LoVo (cell line): ENCODE results near the gene PIGR.

Experiments used
- DNase-seq: peaks from one replicate; pipeline ENCODE4 v3.0.0-alpha.2; 2016; ENCODE audit warnings: low spot score

Gene PIGR

GRCh38 chr1:206946261-206946660, at the start of gene PIGR:
TSS of gene PIGR (minus strand) at chr1:206946466. CDS start at chr1:206940531, 5,935 bp downstream.
- no peak for DNase-seq

GRCh38 chr1:206992790-206993189, 46.5 kb upstream of the PIGR start:
- no peak for DNase-seq

GRCh38 chr1:206987873-206988272, 41.6 kb upstream of the PIGR start:
- no peak for DNase-seq

DNA sequence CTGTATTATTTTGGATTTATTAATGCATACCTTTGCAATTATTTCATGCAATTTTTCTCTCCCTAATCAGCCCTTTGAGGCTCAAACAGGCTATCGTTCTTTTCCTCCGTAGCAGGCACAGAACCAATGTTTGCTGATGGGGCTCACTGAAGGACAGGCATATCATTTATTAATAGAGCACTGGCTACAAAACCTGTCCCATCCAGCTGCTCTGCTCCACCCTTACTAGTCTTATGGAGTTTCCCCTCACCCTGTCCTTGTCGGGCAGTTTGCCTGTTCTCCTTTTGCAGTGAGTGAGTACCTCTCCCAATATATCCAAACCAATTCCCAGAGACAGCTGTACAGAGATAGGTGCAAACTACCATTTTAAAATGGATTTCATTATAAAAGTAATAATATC, 40.6 kb upstream of the PIGR start:
- no peak for DNase-seq

- DNase-seq: no peak
These were observed 40.1 kb upstream of the PIGR start for GRCh38 chr1:206986402-206986801.

GRCh38 chr1:206985162-206985749, 39.0 kb upstream of the PIGR start:
- DNase-seq: no peak

- peak; percentile 68 for DNase-seq
These were observed 36.0 kb upstream of the PIGR start for GRCh38 chr1:206982216-206982615.

DNA sequence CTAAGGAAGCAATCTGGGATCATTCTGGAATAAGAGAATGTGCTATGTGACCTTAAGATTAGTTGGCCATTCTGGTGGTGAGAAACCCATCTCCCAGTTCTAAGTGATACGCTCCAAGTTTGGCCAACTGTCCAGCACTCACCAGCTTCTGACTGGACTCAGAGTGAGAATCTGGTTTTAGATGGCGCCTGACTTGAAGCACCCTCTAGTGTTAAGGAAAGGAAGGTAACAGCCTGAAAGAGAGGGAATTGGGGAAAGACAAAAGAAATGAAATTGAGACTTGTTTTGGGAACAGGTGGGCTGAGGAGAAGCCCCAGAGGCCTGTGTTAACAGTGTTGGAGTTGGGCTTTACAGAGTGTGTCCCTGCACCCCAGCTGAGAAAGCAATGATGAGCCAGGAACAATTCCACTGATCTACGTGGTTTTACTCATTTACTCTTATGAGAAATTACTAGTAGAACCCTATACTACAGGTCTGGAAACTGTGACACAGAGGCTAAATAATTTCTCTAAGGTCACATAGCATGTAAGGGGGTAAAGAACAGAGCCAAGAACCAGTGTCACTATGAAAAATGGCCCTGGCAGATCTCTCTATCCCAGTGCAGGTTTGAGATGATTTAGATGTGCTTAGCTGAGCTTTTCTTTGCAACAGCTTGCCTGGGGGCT, 33.2 kb upstream of the PIGR start:
- no peak for DNase-seq

GRCh38 chr1:206978259-206978658, 32.0 kb upstream of the PIGR start:
- no peak for DNase-seq

DNA sequence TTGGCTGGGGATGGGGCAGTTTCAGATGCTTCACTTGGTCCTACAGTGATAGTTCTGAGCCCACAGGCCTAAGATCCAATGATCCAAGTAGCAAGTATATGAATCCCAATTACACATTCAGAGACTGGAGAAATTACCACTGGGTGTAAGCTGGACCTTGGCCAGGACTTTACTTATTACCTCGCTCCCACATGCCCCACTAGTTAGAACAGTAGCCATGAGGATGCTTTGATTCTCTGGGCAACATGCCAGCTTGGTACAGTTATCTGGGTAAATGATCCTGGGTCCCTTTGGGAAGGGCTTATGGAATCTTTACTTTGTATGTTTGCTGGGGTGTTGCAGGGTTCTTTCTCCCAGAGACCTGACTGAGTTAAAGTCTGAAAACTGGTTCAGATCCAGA, 29.0 kb upstream of the PIGR start:
- no peak for DNase-seq

GRCh38 chr1:206974140-206974539, 27.9 kb upstream of the PIGR start:
- DNase-seq: no peak

DNA sequence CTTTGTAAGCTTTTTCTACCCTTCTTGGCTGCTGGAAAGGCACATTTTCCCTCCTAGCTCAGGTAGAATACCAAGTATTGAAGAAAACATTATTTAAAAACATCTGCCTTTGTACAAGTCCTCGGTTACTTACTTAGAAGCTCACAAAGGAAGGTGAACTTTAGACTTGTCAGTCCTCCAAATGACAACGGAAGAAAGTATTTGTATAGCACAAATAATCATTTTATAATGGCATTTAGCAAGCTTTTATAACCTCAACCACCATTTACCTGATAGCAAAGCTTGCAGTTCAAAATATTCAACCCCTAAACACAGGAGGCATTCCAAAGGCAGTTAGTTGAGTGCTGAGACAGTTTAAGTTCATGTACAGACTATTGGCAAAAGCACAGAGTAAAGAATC, 26.5 kb upstream of the PIGR start:
- no peak for DNase-seq

GRCh38 chr1:206971029-206971655, 24.9 kb upstream of the PIGR start:
- no peak for DNase-seq

DNA sequence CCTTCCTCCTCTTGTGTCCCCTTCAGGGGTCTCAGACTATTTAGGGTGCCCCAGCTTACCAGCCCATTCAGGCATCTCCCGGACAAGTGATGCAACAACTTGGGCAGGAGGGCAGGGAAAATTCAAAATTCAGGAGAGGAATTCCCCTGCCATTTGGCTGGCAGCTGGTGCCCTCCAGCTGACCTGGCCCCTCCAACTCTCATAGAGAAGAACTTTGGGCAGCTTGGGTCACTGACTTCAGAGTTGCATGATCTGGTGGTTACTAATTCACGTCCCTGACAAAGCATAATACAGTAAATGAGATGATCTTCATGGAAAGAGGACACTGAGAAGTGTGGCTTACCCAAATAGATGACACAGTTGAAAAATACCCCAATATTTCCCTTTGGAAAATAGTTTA, 24.2 kb upstream of the PIGR start, which contains the start of gene FCAMR:
Gene FCAMR, minus strand, starts transcription at position 15 of the 400 bp plus-strand sequence. CDS start 335 bp downstream, outside the sequence.
- no peak for DNase-seq

GRCh38 chr1:206969090-206969489, 22.8 kb upstream of the PIGR start:
- DNase-seq: no peak

GRCh38 chr1:206967096-206967849, 21.0 kb upstream of the PIGR start:
- DNase-seq: no peak

DNA sequence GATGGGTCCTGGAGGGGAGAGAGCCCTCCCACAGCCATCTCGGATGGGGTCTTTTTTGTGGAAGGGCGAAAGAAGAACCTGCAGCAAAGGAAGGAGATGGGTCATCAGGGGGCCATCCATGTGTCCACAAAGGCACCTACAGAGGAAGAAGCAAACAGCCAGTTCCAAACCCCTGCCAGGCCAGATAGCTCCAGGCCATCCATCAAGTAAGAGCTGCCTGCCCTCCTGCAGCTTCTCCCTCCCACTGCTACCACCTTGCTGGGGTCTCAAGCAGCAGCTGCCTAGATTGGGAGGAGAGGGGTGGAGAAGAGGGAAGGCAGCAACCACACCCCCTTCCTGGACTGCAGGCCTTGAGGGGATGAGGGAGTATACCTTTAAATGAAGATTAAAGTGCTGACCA, 19.5 kb upstream of the PIGR start:
- DNase-seq: no peak

DNA sequence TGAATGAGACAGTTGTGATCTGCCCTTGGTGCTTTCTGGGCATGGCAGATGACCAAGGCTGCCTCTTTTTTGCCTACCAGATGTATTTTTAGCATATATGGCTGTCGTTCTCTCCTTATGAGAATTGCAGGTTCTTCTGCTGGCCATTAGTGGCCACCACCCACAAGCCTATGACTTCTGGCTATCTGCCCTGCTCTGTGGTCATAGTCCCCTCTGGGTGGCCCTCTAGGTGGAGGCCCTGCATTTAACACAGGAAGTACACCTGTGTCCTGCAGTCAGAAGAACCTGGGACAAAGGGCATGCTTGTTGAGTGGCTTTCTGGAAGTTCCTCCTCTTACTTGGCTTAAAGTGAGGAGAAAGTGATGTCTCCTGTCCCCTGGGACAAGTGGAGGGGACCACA, 17.5 kb upstream of the PIGR start:
- DNase-seq: no peak

DNA sequence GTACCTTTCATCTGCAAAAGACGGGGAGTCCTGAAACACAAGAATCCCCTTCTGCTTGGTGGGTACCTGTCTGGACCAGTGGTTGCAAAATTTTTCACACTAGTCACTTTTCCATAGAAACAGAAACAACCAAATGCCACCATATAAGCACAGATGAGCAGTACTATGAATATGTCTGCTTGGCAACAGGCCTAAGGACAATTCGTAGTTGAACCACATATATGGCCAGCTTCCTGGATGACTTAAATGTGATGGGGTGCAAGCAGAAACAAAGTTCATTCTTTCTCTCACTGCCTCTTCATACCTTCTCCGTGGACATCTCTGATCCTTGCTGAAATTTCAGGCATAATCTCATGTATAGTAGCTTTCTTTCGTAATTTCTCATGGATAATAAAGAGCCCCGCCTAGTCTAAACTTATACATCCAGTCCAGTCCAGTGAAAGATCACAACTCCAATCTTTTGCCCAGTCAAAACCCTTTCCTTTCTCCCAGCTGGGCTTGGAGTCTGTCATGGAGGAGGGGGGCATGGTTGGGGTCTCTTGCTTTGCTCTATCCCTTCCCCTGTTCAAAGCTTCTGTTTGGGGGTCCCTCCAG, 16.9 kb upstream of the PIGR start:
- DNase-seq: no peak

GRCh38 chr1:206962272-206962671, 16.0 kb upstream of the PIGR start:
- no peak for DNase-seq

- no peak for DNase-seq
These were observed 15.4 kb upstream of the PIGR start for GRCh38 chr1:206961668-206962067.

DNA sequence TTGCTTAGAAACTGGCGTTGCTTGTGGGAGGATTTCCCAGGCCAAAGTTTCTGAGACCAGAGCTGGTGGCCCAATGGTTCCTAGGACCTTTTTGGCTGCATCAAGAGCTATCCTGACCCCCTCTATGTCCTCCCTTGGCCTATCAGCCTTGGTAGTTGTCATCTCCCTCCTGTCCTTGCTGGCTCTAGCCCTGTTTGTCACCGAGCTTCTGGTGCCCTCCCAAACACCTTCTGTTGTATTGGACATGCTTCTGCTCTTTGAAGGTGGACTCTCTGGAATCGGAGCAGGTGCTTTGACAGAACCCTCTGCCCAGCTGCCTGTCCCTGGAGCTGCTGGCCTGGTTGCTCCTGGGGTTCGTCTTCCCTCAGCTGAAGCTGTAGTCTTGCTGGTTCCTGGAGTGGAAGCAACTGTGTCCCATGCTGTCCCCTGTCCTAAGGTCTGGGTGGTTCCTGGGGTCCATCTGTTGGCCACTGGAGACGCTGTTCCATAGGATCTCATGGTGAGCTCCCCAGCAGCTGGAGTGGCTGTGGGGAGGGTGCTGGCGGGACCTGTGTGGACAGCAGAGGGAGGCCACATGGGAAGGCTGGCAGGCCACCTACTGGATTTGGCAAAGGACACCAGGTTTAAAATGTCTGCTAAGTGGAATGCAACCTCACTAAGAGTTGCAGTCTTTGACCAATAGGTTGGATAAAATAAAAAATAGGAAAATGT, 14.6 kb upstream of the PIGR start:
- DNase-seq: no peak
